Measurements from ENCODE around the gene PLA2G2C. TPM values are rescaled to one million over a fixed set of nuclear protein-coding genes. Genes with fewer than 3 reads are reported as not detected.

PLA2G2C gene
- total RNA-seq, 4 donors from 2014 or later, result not detected

GRCh38 chr1:20229171-20229570 is 42.9 kb upstream of the PLA2G2C start:
- no peak for DNase-seq
- no peak for TF ChIP-seq POLR2A (IDR thresholded peaks at IDR 0.05)
- no peak for TF ChIP-seq CTCF (IDR thresholded peaks at IDR 0.05 in 4 of 5, conservative IDR thresholded peaks at IDR 0.05 in 1 of 5)
- H3K4me3 ChIP-seq, result no peak overlapping the region
- no peaks in the 10 kb centered on the region for H3K4me1 ChIP-seq
- peaks cover 6 to 29% (median 11%) of the 10 kb centered on the region in 3 donors for H3K27me3 ChIP-seq
- no peak overlapping the region for H3K27ac ChIP-seq
- no peaks in the 10 kb centered on the region for H3K36me3 ChIP-seq
- intact Hi-C loops (cut with DNase I; ENCODE audit: low total_unique reads), result no loop called here
- no peaks in the 10 kb centered on the region for H3K9me3 ChIP-seq
- in situ Hi-C loops (cut with MboI; ENCODE audit: low sequenced_read_pairs in 4 of 4), result no loop called here
- no peak for ATAC-seq

GRCh38 chr1:20228314-20228825 is 42.1 kb upstream of the PLA2G2C start:
- intact Hi-C loops (cut with DNase I; ENCODE audit: low total_unique reads), result no loop called here
- H3K9me3 ChIP-seq, result no peaks in the 10 kb centered on the region
- no peak for DNase-seq
- no peaks in the 10 kb centered on the region for H3K36me3 ChIP-seq
- TF ChIP-seq POLR2A (IDR thresholded peaks at IDR 0.05), result no peak
- no peak for TF ChIP-seq CTCF (IDR thresholded peaks at IDR 0.05 in 4 of 5, conservative IDR thresholded peaks at IDR 0.05 in 1 of 5)
- no peaks in the 10 kb centered on the region for H3K4me1 ChIP-seq
- H3K4me3 ChIP-seq, result no peak overlapping the region
- in situ Hi-C loops (cut with MboI; ENCODE audit: low sequenced_read_pairs in 4 of 4), result no loop called here
- peaks cover under 1 to 29% (median 14%) of the 10 kb centered on the region in 3 donors for H3K27me3 ChIP-seq
- no peak for ATAC-seq
- no peak overlapping the region for H3K27ac ChIP-seq

- Histone ChIP-seq H3K4me1 (no peaks in the 10 kb centered on the region), H3K4me3 (no peak overlapping the region), H3K27ac (no peak overlapping the region), H3K27me3 (peaks cover 0 to 29% (median 14%) of the 10 kb centered on the region in 3 donors), H3K9me3 (no peaks in the 10 kb centered on the region), H3K36me3 (no peaks in the 10 kb centered on the region)
- in situ Hi-C loops (cut with MboI; ENCODE audit: low sequenced_read_pairs in 4 of 4), result no loop called here
- TF ChIP-seq CTCF (IDR thresholded peaks at IDR 0.05 in 4 of 5, conservative IDR thresholded peaks at IDR 0.05 in 1 of 5), result no peak
- no peak for TF ChIP-seq POLR2A (IDR thresholded peaks at IDR 0.05)
- intact Hi-C loops (cut with DNase I; ENCODE audit: low total_unique reads), result no loop called here
- DNase-seq (no peak), ATAC-seq (no peak)
Observed at GRCh38 chr1:20227704-20228103, 41.4 kb upstream of the PLA2G2C start.

GRCh38 chr1:20224546-20224945 is 38.2 kb upstream of the PLA2G2C start:
- Histone ChIP-seq H3K4me1 (no peaks in the 10 kb centered on the region), H3K4me3 (no peak overlapping the region), H3K27ac (no peak overlapping the region), H3K36me3 (no peaks in the 10 kb centered on the region), H3K9me3 (no peaks in the 10 kb centered on the region), H3K27me3 (peaks cover 0 to 26% (median 14%) of the 10 kb centered on the region in 3 donors)
- DNase-seq (no peak), ATAC-seq (no peak)
- intact Hi-C loops (cut with DNase I; ENCODE audit: low total_unique reads) (no loop called here), in situ Hi-C loops (cut with MboI; ENCODE audit: low sequenced_read_pairs in 4 of 4) (no loop called here)
- TF ChIP-seq CTCF (IDR thresholded peaks at IDR 0.05 in 4 of 5, conservative IDR thresholded peaks at IDR 0.05 in 1 of 5), result no peak
- TF ChIP-seq POLR2A (IDR thresholded peaks at IDR 0.05), result no peak

Measured in gastrocnemius medialis (tissue), 4 donors.